ENCODE measurements around the gene KCNG2.
A peak's percentile ranks its signal among the peaks of the same experiment; 100 is the strongest.

KCNG2 gene

DNA sequence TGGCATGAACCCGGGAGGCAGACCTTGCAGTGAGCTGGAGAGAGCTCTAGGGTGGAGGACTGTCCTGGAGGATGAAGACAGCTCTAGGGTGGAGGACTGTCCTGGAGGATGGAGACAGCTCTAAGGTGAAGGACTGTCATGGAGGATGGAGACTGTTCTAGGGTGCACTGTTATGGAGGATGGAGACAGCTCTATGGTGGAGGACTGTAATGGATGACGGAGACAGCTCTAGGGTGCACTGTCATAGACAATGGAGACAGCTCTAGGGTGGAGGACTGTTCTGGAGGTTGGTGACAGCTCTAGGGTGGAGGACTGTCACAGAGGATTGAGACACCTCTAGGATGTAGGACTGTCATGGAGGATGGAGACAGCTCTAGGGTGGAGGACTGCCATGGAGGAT, 21.1 kb upstream of the KCNG2 start:
- H3K27ac ChIP-seq (ENCODE audit: poor library complexity, severe bottlenecking) = no peak overlapping the region
- DNase-seq (ENCODE audit: low spot score) = peak; percentile 5
- H3K9me3 ChIP-seq (ENCODE audit: severe bottlenecking) = no peaks in the 10 kb centered on the region
- no peak overlapping the region for H3K4me3 ChIP-seq (ENCODE audit: severe bottlenecking)
- no peaks in the 10 kb centered on the region for H3K36me3 ChIP-seq (ENCODE audit: low read depth)
- H3K4me1 ChIP-seq (ENCODE audit: insufficient read depth, poor library complexity, severe bottlenecking) = no peaks in the 10 kb centered on the region
- TF ChIP-seq, protein P1, sequence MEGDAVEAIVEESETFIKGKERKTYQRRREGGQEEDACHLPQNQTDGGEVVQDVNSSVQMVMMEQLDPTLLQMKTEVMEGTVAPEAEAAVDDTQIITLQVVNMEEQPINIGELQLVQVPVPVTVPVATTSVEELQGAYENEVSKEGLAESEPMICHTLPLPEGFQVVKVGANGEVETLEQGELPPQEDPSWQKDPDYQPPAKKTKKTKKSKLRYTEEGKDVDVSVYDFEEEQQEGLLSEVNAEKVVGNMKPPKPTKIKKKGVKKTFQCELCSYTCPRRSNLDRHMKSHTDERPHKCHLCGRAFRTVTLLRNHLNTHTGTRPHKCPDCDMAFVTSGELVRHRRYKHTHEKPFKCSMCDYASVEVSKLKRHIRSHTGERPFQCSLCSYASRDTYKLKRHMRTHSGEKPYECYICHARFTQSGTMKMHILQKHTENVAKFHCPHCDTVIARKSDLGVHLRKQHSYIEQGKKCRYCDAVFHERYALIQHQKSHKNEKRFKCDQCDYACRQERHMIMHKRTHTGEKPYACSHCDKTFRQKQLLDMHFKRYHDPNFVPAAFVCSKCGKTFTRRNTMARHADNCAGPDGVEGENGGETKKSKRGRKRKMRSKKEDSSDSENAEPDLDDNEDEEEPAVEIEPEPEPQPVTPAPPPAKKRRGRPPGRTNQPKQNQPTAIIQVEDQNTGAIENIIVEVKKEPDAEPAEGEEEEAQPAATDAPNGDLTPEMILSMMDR (IDR thresholded peaks at IDR 0.05; ENCODE audit: poor library complexity, severe bottlenecking) = no peak
- no peaks in the 10 kb centered on the region for H3K27me3 ChIP-seq (ENCODE audit: insufficient read depth, poor library complexity, severe bottlenecking)
- no peak for ATAC-seq (ENCODE audit: low read depth)

DNA sequence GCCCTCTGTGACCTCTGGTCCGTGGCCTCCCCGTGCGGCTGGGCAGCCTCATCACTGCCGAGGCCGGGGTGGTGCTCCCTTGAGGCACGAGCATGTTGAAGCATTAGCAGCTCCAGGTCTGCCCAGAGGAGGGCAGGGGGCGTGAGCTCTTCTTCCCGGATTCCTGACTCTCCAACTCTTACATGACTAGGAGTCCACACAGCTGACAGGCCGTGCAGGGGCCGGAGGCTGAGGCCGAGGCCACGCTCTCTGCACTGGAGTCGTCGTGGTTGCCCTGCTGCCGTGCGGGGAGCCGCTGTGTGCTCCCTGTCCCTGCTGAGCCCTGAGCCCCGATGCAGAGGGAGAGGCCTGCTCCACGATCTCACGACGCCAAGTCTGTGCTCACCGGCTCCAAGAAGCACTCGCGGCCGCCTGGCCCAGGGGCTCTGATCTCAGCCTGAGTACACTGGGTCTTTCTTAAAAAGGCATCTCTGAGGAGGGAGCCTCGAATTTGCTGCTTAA, 19.4 kb upstream of the KCNG2 start:
- Histone ChIP-seq H3K9me3 (ENCODE audit: severe bottlenecking) (no peaks in the 10 kb centered on the region), H3K36me3 (ENCODE audit: low read depth) (no peaks in the 10 kb centered on the region), H3K4me3 (ENCODE audit: severe bottlenecking) (no peak overlapping the region), H3K27ac (ENCODE audit: poor library complexity, severe bottlenecking) (no peak overlapping the region), H3K4me1 (ENCODE audit: insufficient read depth, poor library complexity, severe bottlenecking) (no peaks in the 10 kb centered on the region), H3K27me3 (ENCODE audit: insufficient read depth, poor library complexity, severe bottlenecking) (no peaks in the 10 kb centered on the region)
- DNase-seq (ENCODE audit: low spot score) (peak; percentile 37), ATAC-seq (ENCODE audit: low read depth) (no peak)
- TF ChIP-seq, protein P1 (IDR thresholded peaks at IDR 0.05; ENCODE audit: poor library complexity, severe bottlenecking) = no peak

DNA sequence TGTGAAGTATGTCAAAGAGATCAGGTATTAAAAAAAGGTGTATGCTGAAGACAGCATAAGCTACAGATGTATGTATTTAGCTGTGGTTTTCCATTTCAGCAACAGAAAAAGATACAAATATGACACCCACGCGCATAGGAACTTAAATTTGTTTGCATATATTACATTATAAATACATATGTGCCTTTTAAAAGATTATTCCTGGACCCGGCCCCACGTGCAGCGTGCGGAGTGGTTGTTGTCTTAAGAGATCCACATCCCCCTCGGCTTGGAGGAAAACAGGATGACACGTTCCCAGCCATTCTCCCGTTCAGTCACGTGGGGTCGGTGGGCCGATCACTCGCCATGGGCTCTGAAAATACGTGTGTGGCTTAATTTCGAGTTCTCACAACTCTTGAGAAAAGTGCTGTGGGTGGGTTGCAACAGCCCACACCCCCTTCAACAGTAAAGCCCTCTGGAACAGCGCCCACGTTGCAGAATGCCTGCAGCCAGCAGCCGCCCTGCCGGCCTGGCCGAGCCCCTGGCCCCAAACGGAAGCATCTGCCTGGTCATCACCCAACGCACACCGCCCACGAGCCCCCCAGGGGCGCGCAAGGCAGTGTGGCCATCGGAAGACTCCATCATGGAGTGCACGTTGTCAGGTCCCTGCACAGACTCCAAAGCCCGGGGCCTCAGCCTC, 18.6 kb upstream of the KCNG2 start:
- Histone ChIP-seq H3K36me3 (ENCODE audit: low read depth) (no peaks in the 10 kb centered on the region), H3K9me3 (ENCODE audit: severe bottlenecking) (no peaks in the 10 kb centered on the region), H3K27ac (ENCODE audit: poor library complexity, severe bottlenecking) (no peak overlapping the region), H3K4me3 (ENCODE audit: severe bottlenecking) (no peak overlapping the region), H3K27me3 (ENCODE audit: insufficient read depth, poor library complexity, severe bottlenecking) (no peaks in the 10 kb centered on the region), H3K4me1 (ENCODE audit: insufficient read depth, poor library complexity, severe bottlenecking) (no peaks in the 10 kb centered on the region)
- TF ChIP-seq, protein P1 (IDR thresholded peaks at IDR 0.05; ENCODE audit: poor library complexity, severe bottlenecking) = no peak
- ATAC-seq (ENCODE audit: low read depth) = no peak
- DNase-seq (ENCODE audit: low spot score) = peak; percentile 28

DNA sequence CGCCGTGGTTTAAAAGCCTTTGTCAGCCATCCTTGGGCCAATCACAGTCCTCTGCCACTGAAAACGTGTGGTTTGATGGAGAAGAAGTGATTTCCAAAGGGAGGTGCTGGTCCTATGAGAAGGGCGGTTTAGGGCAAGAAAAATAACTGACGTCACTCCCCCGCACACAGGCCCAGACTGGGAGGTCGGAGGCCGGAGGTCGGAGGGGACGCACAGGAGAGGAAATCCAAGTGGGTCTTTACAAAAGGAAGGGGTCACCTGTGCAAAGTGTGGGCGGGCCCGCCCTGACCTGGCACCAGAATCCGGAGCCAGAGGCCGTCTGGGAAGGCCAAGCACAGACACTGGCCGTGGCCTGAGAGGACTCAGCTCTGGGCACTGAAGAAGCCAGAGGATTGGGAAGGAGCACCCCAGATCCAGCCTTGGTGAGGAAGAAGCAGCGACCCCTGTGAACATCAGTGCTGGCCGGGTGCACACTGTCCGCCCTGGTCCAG, 18.0 kb upstream of the KCNG2 start:
- H3K4me3 ChIP-seq (ENCODE audit: severe bottlenecking) = no peak overlapping the region
- no peak for ATAC-seq (ENCODE audit: low read depth)
- H3K27me3 ChIP-seq (ENCODE audit: insufficient read depth, poor library complexity, severe bottlenecking) = no peaks in the 10 kb centered on the region
- DNase-seq (ENCODE audit: low spot score) = peak; percentile 38
- TF ChIP-seq, protein P1 (IDR thresholded peaks at IDR 0.05; ENCODE audit: poor library complexity, severe bottlenecking) = no peak
- H3K4me1 ChIP-seq (ENCODE audit: insufficient read depth, poor library complexity, severe bottlenecking) = no peaks in the 10 kb centered on the region
- H3K36me3 ChIP-seq (ENCODE audit: low read depth) = no peaks in the 10 kb centered on the region
- no peaks in the 10 kb centered on the region for H3K9me3 ChIP-seq (ENCODE audit: severe bottlenecking)
- H3K27ac ChIP-seq (ENCODE audit: poor library complexity, severe bottlenecking) = no peak overlapping the region

DNA sequence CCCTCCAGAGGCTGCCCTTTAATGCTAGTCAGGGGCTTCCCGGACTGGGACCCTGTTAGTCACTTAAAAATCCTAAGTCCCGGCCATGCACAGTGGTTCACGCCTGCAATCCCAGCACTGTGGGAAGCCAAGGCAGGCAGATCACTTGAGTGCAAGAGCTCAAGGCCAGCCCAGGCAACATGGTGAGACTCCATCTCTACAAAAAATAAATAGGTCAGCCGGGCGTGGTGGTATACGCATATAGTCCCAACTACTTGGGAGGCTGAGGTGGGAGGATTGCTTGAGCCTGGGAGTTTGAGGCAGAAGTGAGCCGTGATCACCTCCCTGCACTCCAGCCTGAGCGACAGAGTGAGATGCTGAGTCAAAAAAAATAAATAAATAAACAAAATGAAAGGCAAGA, 17.2 kb upstream of the KCNG2 start:
- no peaks in the 10 kb centered on the region for H3K36me3 ChIP-seq (ENCODE audit: low read depth)
- H3K27me3 ChIP-seq (ENCODE audit: insufficient read depth, poor library complexity, severe bottlenecking) = no peaks in the 10 kb centered on the region
- TF ChIP-seq, protein P1 (IDR thresholded peaks at IDR 0.05; ENCODE audit: poor library complexity, severe bottlenecking) = no peak
- DNase-seq (ENCODE audit: low spot score) = peak; percentile 25
- no peak overlapping the region for H3K27ac ChIP-seq (ENCODE audit: poor library complexity, severe bottlenecking)
- ATAC-seq (ENCODE audit: low read depth) = no peak
- no peak overlapping the region for H3K4me3 ChIP-seq (ENCODE audit: severe bottlenecking)
- no peaks in the 10 kb centered on the region for H3K4me1 ChIP-seq (ENCODE audit: insufficient read depth, poor library complexity, severe bottlenecking)
- no peaks in the 10 kb centered on the region for H3K9me3 ChIP-seq (ENCODE audit: severe bottlenecking)

All from RWPE2 (cell line).